Adrenal gland (tissue), 12 donors: ENCODE results near the gene ACSF3. TPM values are rescaled to one million over a fixed set of nuclear protein-coding genes. Genes with fewer than 3 reads are reported as not detected.

Experiments
- DNase-seq, 7 donors: peaks; one replicate each; pipeline ENCODE4 v3.0.0-alpha.2; 2019 to 2020
- H3K27ac ChIP-seq, 5 donors: fragments of 200-600 bp; sonication (generic) in 4 of 5; 1 replicate in 3 of 5; 2 replicates in 2 of 5; pipeline versions ENCODE4 v1.5.1 to v1.8.0; 2016 to 2020; ENCODE audit warnings: mild to moderate bottlenecking in 1 of 5
- H3K27me3 ChIP-seq: fragments of 200-600 bp; 2 replicates; pipeline ENCODE4 v1.8.0; 2021
- H3K36me3 ChIP-seq, 2 donors: fragments of 200-600 bp; replicated peaks in 1 of 2; 1 replicate in 1 of 2; 2 replicates in 1 of 2; pipeline versions ENCODE4 v1.5.1 to v1.8.0; 2018 to 2022
- H3K4me1 ChIP-seq, 2 donors: fragments of 200-600 bp; replicated peaks in 1 of 2; 1 replicate in 1 of 2; 2 replicates in 1 of 2; pipeline versions ENCODE4 v1.5.1 to v1.8.0; 2018 to 2021
- H3K4me3 ChIP-seq, 4 donors: fragments of 200-600 bp; sonication (generic) in 3 of 4; one replicate each; pipeline ENCODE4 v1.5.1; 2016 to 2018
- H3K9me3 ChIP-seq, 3 donors: fragments of 200-600 bp; sonication (generic) in 1 of 3; replicated peaks in 1 of 3; 1 replicate in 2 of 3; 2 replicates in 1 of 3; pipeline versions ENCODE4 v1.5.1 to v1.8.0; 2016 to 2021
- POLR2A ChIP-seq, 2 donors: fragments of 450-650 bp; IDR thresholded peaks; one replicate each; pipeline ENCODE4 v1.6.1; 2017; ENCODE audit warnings: antibody characterized with exemption in 2 of 2, mild to moderate bottlenecking in 2 of 2, moderate library complexity in 1 of 2
- WGBS, 4 donors: extraction: QIAGEN DNeasy Blood & Tissue Kit in 2 of 4; methylation state at CpG; one replicate each; pipeline versions ENCODE4 v1.1.5 to v1.1.7; 2013 to 2017; 5-methylcytosine and 5-hydroxymethylcytosine counted together
- intact Hi-C, 2 donors: fragments of 100-400 bp; cut with DNase I; formaldehyde crosslinking; loops; one replicate each; pipeline versions ENCODE4 v1.14.1 to v1.15.0; 2022 to 2023
- polyA plus RNA-seq, 3 donors: library from polyadenylated mRNA; stranded (reverse); fragments of 200-250 nt in 2 of 3; fragments of 350-450 nt in 1 of 3; fragmentation: Illumina TruSeq in 1 of 3; extraction: RNeasy Lipid Tissue Mini Kit (QIAGEN cat#74804) in 1 of 3; gene quantifications; one replicate each; pipeline ENCODE4 v1.2.3, GENCODE V29; 2013 to 2014
- total RNA-seq, 9 donors: library from RNA; depleted of rRNA in 4 of 9; stranded (reverse); fragments of >200 nt in 4 of 9; fragments of 120-200 nt in 1 of 9; fragmentation: NEBNext Ultra II Directional in 1 of 9; extraction: Animal tissue kit (Norgen Biotek cat#: 25700) in 1 of 9; gene quantifications; one replicate each; pipeline versions ENCODE4 v1.1.0 to v1.2.4, GENCODE V29; 2013 to 2023
- TF ChIP-seq, protein P1 (sequence below), 6 experiments: fragments of 450-650 bp in 4 of 6; fragments of 200-600 bp in 2 of 6; sonication (generic) in 1 of 6; IDR thresholded peaks; 1 replicate in 5 of 6; 2 replicates in 1 of 6; pipeline versions ENCODE4 v1.5.1 to v1.8.0; 2016 to 2021; ENCODE audit warnings: antibody characterized with exemption in 6 of 6, mild to moderate bottlenecking in 2 of 6, moderate library complexity in 1 of 6
- donor health status: healthy with polysubstance abuse.
- donor health status: Bipolar disorder and iron deficiency.
- donor health status: DM: yes; HTN: yes; CAD: no.
- donor health status: DM: no; HTN: no; CAD: no.
- donor health status: DM: no; HTN: no; CAD: no.
- donor health status: DM: yes; HTN: yes; CAD: no.

The ACSF3 gene
- total and polyA plus RNA-seq, 12 donors: 32.4 to 90.3 (median 57.0) TPM

DNA sequence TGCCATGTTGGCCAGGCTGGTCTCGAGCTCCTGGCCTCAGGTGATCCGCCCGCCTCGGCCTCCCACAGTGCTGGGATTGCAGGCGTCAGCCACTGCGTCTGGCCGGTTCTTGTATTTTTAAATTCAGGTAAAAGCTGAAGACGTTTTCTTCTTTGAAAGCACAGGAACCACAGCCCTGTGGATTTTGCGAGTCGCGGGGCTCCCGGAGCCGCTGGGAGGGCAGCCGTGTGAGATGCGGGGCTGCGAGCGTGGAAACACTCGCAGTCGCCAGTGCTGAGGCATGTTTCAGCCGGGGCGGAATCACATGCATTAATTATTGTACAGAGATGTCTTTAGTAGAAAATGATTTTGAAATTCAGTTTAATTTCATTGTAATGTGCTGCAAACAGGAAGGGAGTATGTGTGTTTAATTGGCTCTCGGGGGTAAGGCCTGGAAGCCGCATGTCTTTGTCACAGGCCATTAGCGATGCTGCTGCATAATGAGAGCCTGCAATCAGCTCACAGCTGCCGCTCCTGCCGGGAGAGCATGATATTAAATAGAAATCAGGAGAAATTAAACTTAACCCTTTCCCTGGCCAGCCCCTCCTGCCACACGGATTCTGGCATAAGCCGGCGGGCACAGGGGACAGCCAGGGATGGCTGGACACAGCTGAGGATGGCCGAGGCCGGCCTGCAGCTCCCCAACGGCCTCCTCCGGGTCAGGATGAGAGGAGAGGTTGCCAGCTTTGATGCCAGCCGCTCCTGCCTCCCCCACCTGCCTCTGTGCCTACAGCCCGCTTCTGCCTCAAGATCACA lies 42.5 kb downstream of the ACSF3 start:
- Histone ChIP-seq H3K27ac (no peak overlapping the region), H3K9me3 (no peaks in the 10 kb centered on the region), H3K4me3 (no peak overlapping the region), H3K36me3 (peaks cover 0 to 43% of the 10 kb centered on the region in 2 donors), H3K4me1 (no peaks in the 10 kb centered on the region), H3K27me3 (no peaks in the 10 kb centered on the region)
- intact Hi-C loops: no loop called here
- TF ChIP-seq, protein P1, sequence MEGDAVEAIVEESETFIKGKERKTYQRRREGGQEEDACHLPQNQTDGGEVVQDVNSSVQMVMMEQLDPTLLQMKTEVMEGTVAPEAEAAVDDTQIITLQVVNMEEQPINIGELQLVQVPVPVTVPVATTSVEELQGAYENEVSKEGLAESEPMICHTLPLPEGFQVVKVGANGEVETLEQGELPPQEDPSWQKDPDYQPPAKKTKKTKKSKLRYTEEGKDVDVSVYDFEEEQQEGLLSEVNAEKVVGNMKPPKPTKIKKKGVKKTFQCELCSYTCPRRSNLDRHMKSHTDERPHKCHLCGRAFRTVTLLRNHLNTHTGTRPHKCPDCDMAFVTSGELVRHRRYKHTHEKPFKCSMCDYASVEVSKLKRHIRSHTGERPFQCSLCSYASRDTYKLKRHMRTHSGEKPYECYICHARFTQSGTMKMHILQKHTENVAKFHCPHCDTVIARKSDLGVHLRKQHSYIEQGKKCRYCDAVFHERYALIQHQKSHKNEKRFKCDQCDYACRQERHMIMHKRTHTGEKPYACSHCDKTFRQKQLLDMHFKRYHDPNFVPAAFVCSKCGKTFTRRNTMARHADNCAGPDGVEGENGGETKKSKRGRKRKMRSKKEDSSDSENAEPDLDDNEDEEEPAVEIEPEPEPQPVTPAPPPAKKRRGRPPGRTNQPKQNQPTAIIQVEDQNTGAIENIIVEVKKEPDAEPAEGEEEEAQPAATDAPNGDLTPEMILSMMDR (IDR thresholded peaks at IDR 0.05): no peak
- no peak for TF ChIP-seq POLR2A (IDR thresholded peaks at IDR 0.05)
- 91 to 93% (median 93%) methylated on average over 33 to 35 of the region's 35 CpGs for WGBS, 4 donors
- DNase-seq: no peak

DNA sequence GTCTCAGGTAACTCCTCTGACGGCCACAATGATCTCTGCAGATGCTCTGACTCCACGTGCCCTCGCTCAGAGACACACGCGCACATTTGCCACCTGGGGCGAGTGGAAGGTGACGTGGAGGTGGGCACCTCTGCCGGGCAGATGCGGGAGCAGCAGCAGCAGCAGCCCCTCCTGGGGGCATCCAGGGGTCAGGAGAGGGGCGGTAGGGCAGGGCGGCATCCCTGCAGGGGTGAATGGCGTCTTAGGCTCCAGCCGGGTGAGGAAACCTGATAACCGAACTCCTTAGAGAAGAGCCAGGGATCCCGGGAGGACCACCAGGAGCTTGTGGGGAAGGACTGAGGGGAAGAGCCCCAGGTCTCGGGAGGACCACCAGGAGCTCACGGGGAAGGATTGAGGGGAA lies 43.3 kb downstream of the ACSF3 start:
- no peak for DNase-seq
- 92 to 98% (median 96%) methylated on average over 17 of the region's 17 CpGs for WGBS, 4 donors
- Histone ChIP-seq H3K27me3 (no peaks in the 10 kb centered on the region), H3K4me1 (no peaks in the 10 kb centered on the region), H3K4me3 (no peak overlapping the region), H3K27ac (no peak overlapping the region), H3K36me3 (peaks cover 0 to 50% of the 10 kb centered on the region in 2 donors), H3K9me3 (no peaks in the 10 kb centered on the region)
- intact Hi-C loops: no loop called here
- TF ChIP-seq POLR2A (IDR thresholded peaks at IDR 0.05): no peak
- TF ChIP-seq, protein P1 (IDR thresholded peaks at IDR 0.05): no peak

DNA sequence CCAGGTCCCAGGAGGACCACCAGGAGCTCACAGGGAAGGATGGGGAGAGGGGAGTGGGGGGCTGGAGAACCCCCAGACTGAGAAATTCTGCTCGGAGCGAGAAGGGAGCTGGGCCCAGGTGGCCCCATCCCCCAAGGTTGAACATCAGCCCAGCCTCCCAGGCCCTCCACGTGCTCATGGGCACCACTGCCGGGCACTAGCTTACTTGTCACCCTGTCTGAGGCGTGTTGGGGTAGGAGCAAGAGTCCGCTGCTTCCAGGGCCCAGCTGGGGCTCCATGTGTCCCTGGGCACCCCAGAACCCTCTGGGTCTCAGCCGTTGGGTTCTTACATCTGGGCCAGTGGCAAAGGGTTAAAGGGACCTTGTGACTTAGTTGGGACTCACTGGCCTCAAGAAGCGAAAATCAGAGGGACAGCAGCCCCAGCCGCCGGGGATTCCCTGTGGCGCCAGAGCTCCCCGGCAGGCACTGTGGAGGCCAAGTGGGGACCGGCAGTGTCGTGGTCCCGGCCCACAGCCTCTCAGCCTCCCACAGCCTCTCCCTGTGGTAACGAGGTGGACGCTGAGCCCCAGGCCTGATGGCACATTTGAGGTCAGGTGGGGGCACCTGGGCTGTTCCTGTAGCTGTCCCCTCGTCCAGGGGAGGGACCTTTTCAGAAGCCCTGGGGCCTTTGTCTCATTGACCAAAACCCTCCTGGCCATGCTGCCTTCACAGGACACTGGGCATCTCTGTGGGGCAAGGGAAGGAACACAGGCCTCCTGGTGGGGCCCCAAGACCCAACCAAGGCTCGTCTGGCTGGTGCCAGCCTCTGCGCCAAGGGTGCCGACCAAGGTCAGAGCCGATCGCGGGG lies 44.2 kb downstream of the ACSF3 start:
- no peaks in the 10 kb centered on the region for H3K9me3 ChIP-seq
- intact Hi-C loops: no loop called here
- DNase-seq: no peak
- H3K27ac ChIP-seq: no peak overlapping the region
- no peak overlapping the region for H3K4me3 ChIP-seq
- TF ChIP-seq, protein P1 (IDR thresholded peaks at IDR 0.05): no peak
- TF ChIP-seq POLR2A (IDR thresholded peaks at IDR 0.05): no peak
- H3K27me3 ChIP-seq: no peaks in the 10 kb centered on the region
- H3K36me3 ChIP-seq: peaks cover 0 to 51% of the 10 kb centered on the region in 2 donors
- 89 to 98% (median 94%) methylated on average over 6 to 24 of the region's 24 CpGs for WGBS, 4 donors
- no peaks in the 10 kb centered on the region for H3K4me1 ChIP-seq

DNA sequence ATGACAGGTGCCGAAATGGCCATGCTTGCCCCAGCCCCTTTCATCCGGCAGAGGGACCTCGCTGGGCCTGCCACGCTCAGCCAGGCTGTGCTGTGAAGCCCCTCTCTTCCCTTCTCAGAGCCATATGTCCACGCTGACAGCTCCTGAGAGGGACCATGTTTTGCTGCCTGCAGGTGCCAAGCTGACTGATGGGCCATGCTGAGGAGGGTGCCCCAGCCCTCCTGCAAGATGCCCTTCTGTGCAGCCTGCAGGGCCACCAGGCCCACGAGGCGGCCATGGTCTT lies 44.8 kb downstream of the ACSF3 start:
- DNase-seq: no peak
- H3K27ac ChIP-seq: no peak overlapping the region
- TF ChIP-seq POLR2A (IDR thresholded peaks at IDR 0.05): no peak
- TF ChIP-seq, protein P1 (IDR thresholded peaks at IDR 0.05): no peak
- intact Hi-C loops: no loop called here
- H3K36me3 ChIP-seq: peaks cover 0 to 45% of the 10 kb centered on the region in 2 donors
- no peak overlapping the region for H3K4me3 ChIP-seq
- 87 to 98% (median 96%) methylated on average over 6 to 7 of the region's 7 CpGs; no CpG with 5 or more reads in 1 of the 4 donors for WGBS, 4 donors
- H3K9me3 ChIP-seq: no peaks in the 10 kb centered on the region
- no peaks in the 10 kb centered on the region for H3K4me1 ChIP-seq
- no peaks in the 10 kb centered on the region for H3K27me3 ChIP-seq
